A673 (cell line): Measurements from ENCODE around the gene DHCR24. TPM values are rescaled to one million over a fixed set of nuclear protein-coding genes. Genes with fewer than 3 reads are reported as not detected.
A peak's percentile ranks its signal among the peaks of the same experiment; 100 is the strongest.

Experiments
- BruUV-seq: library from RNA; stranded (reverse); fragments of 400-500 nt; replicated peaks from 2 replicates; lab custom pipeline; 2021; lab: Mats Ljungman, UMichigan
- CTCF ChIA-PET: fragments of 300-600 bp; sonication (Branson Sonifier 250); formaldehyde crosslinking; loops from one replicate; lab custom pipeline; 2022; ENCODE audit warnings: antibody characterized with exemption; lab: Charles Lee
- POLR2A ChIA-PET: fragments of 300-600 bp; sonication (Branson Sonifier 250); formaldehyde crosslinking; loops from one replicate; lab custom pipeline; 2022; ENCODE audit warnings: antibody characterized with exemption; ENCODE audit not compliant: low non-redundant PET; lab: Charles Lee
- DNase-seq: peaks from one replicate; pipeline ENCODE4 v3.0.0-alpha.2; 2015; ENCODE audit warnings: low spot score
- H3K27ac ChIP-seq: fragments of 200-600 bp; sonication (generic); 2 replicates; pipeline ENCODE4 v1.5.1; 2016; ENCODE audit warnings: mixed run types, low read depth, mild to moderate bottlenecking, mixed read lengths, antibody characterized with exemption, low read length; ENCODE audit not compliant: poor library complexity, severe bottlenecking
- H3K27me3 ChIP-seq: fragments of 200-600 bp; sonication (generic); replicated peaks from 2 replicates; pipeline ENCODE4 v1.6.1; 2017; ENCODE audit warnings: mixed run types, low read depth, mild to moderate bottlenecking, mixed read lengths, antibody characterized with exemption, low read length; ENCODE audit not compliant: insufficient read depth, poor library complexity
- H3K36me3 ChIP-seq: fragments of 200-600 bp; sonication (generic); 2 replicates; pipeline ENCODE4 v1.6.1; 2016; ENCODE audit warnings: mixed run types, mild to moderate bottlenecking, mixed read lengths, antibody characterized with exemption, low read length; ENCODE audit not compliant: insufficient read depth, poor library complexity, severe bottlenecking
- H3K4me1 ChIP-seq: fragments of 200-600 bp; sonication (generic); 2 replicates; pipeline ENCODE4 v1.6.1; 2017; ENCODE audit warnings: mixed run types, mild to moderate bottlenecking, mixed read lengths, antibody characterized with exemption, low read length; ENCODE audit not compliant: insufficient read depth, poor library complexity, severe bottlenecking
- H3K4me3 ChIP-seq: fragments of 200-600 bp; sonication (generic); 2 replicates; pipeline ENCODE4 v1.5.1; 2016; ENCODE audit warnings: low read depth, mixed run types, mild to moderate bottlenecking, mixed read lengths, low read length; ENCODE audit not compliant: poor library complexity, severe bottlenecking
- H3K9me3 ChIP-seq: fragments of 200-600 bp; sonication (generic); 2 replicates; pipeline ENCODE4 v1.6.1; 2016; ENCODE audit warnings: mixed run types, low read depth, mild to moderate bottlenecking, mixed read lengths, antibody characterized with exemption, low read length; ENCODE audit not compliant: poor library complexity, severe bottlenecking
- CTCF ChIP-seq: fragments of 300-800, 200-600 bp; sonication (generic); conservative IDR thresholded peaks from 2 replicates; pipeline ENCODE4 v1.5.1; 2017; ENCODE audit warnings: low read depth, mild to moderate bottlenecking, antibody characterized with exemption, low read length, moderate library complexity, mixed read lengths
- EZH2 ChIP-seq: fragments of 200-600 bp; sonication (generic); IDR thresholded peaks from 2 replicates; pipeline ENCODE4 v1.6.1; 2017; ENCODE audit warnings: borderline replicate concordance, low read depth, mild to moderate bottlenecking, mixed read lengths, antibody characterized with exemption, low read length; ENCODE audit not compliant: poor library complexity, severe bottlenecking
- intact Hi-C: fragments of 100-400 bp; cut with micrococcal nuclease; formaldehyde crosslinking; loops from one replicate; pipeline ENCODE4 v1.10.0; 2022; ENCODE audit not compliant: unreplicated experiment
- total RNA-seq: library from RNA; stranded (reverse); gene quantifications from 2 replicates; pipeline ENCODE4 v1.2.3, GENCODE V29; 2021

DHCR24 gene
- total RNA-seq, 1 experiment from 2014 or later, result 273 TPM

- BruUV-seq, result TSS peak; percentile 23
- H3K4me1 ChIP-seq, result peaks cover 24% of the 10 kb centered on the region
- DNase-seq, result peak; percentile 51
- peaks cover 40% of the 10 kb centered on the region for H3K36me3 ChIP-seq
- POLR2A ChIA-PET, result interaction anchor here (0.7 kb wide), 1 partner anchor 171 kb away, joined by 9 read pairs; no protein-coding TSS in a partner anchor
- no peak for TF ChIP-seq EZH2
- TF ChIP-seq CTCF, result no peak
- CTCF ChIA-PET, result interaction anchor here (0.7 to 1.2 kb wide), 2 partner anchors 59 to 84 kb away, joined by 3 to 9 read pairs; no protein-coding TSS in a partner anchor
- peak overlapping the region; percentile 89 for H3K27ac ChIP-seq
- H3K27me3 ChIP-seq, result no peaks in the 10 kb centered on the region
- H3K9me3 ChIP-seq, result no peaks in the 10 kb centered on the region
- H3K4me3 ChIP-seq, result peak overlapping the region; percentile 99
- intact Hi-C loops, result no loop called here
Measured at GRCh38 chr1:54885807-54886723, 930 bp downstream of the DHCR24 start.

GRCh38 chr1:54885237-54885679, 1.7 kb downstream of the DHCR24 start:
- Histone ChIP-seq H3K4me3 (peak overlapping the region; percentile 99), H3K27ac (peak overlapping the region; percentile 89), H3K9me3 (no peaks in the 10 kb centered on the region), H3K36me3 (peaks cover 49% of the 10 kb centered on the region), H3K27me3 (no peaks in the 10 kb centered on the region), H3K4me1 (peaks cover 24% of the 10 kb centered on the region)
- ChIA-PET POLR2A (no interaction called here), CTCF (no interaction called here)
- TF ChIP-seq CTCF, result no peak
- TF ChIP-seq EZH2, result no peak
- DNase-seq, result no peak
- intact Hi-C loops, result no loop called here
- no TSS peak for BruUV-seq

GRCh38 chr1:54884768-54885167, 2.2 kb downstream of the DHCR24 start:
- H3K27me3 ChIP-seq, result no peaks in the 10 kb centered on the region
- H3K4me3 ChIP-seq, result peak overlapping the region; percentile 99
- H3K9me3 ChIP-seq, result no peaks in the 10 kb centered on the region
- intact Hi-C loops, result no loop called here
- H3K27ac ChIP-seq, result peak overlapping the region; percentile 50
- BruUV-seq, result no TSS peak
- CTCF ChIA-PET, result no interaction called here
- TF ChIP-seq EZH2, result no peak
- no peak for TF ChIP-seq CTCF
- H3K36me3 ChIP-seq, result peaks cover 53% of the 10 kb centered on the region
- H3K4me1 ChIP-seq, result peaks cover 24% of the 10 kb centered on the region
- POLR2A ChIA-PET, result no interaction called here
- no peak for DNase-seq
